HCT116 (cell line): Measurements from ENCODE around the gene OVAAL.

Experiments
- ATF3 ChIP-seq: IDR thresholded peaks from 2 replicates; pipeline ENCODE4 v1.6.1; 2012
- CTCF ChIP-seq, 3 experiments: fragments of 200-600 bp in 1 of 3; sonication (generic) in 1 of 3; IDR thresholded peaks in 2 of 3; conservative IDR thresholded peaks in 1 of 3; 2 replicates each; pipeline ENCODE4 v1.5.1; 2012 to 2017; ENCODE audit warnings: low read depth in 2 of 3, low read length in 2 of 3, antibody characterized with exemption in 1 of 3, borderline replicate concordance in 1 of 3, control low read depth in 1 of 3, mild to moderate bottlenecking in 1 of 3, mixed read lengths in 1 of 3, mixed run types in 1 of 3, moderate library complexity in 1 of 3; ENCODE audit not compliant: insufficient read depth in 1 of 3
- EZH2 ChIP-seq: fragments of 200-600 bp; sonication (generic); IDR thresholded peaks from 2 replicates; pipeline ENCODE4 v1.6.1; 2017; ENCODE audit warnings: antibody characterized with exemption, mixed run types
- EZH2phosphoT487 ChIP-seq: fragments of 200-600 bp; IDR thresholded peaks from 2 replicates; pipeline ENCODE4 v1.6.1; 2018; ENCODE audit warnings: antibody characterized with exemption, borderline replicate concordance
- FOSL1 ChIP-seq: IDR thresholded peaks from 2 replicates; pipeline ENCODE4 v1.6.1; 2012; ENCODE audit warnings: low read depth
- MAX ChIP-seq: IDR thresholded peaks from 2 replicates; pipeline ENCODE4 v1.6.1; 2012
- POLR2A ChIP-seq: IDR thresholded peaks from 2 replicates; pipeline ENCODE4 v1.7.0; 2011; ENCODE audit warnings: borderline replicate concordance; ENCODE audit not compliant: insufficient read depth, insufficient read length; ENCODE audit errors: extremely low read depth
- POLR2AphosphoS5 ChIP-seq: IDR thresholded peaks from 2 replicates; pipeline ENCODE4 v1.6.1; 2011; ENCODE audit warnings: mild to moderate bottlenecking, low read depth, low read length, moderate library complexity
- RAD21 ChIP-seq: IDR thresholded peaks from 2 replicates; pipeline ENCODE4 v1.6.1; 2012; ENCODE audit warnings: low read depth, mild to moderate bottlenecking
- REST ChIP-seq: IDR thresholded peaks from 2 replicates; pipeline ENCODE4 v1.6.1; 2012; ENCODE audit warnings: low read depth
- SIN3A ChIP-seq: IDR thresholded peaks from 2 replicates; pipeline ENCODE4 v1.6.1; 2012; ENCODE audit warnings: low read depth
- SP1 ChIP-seq: IDR thresholded peaks from 2 replicates; pipeline ENCODE4 v1.6.1; 2012; ENCODE audit warnings: low read depth
- TCF7L2 ChIP-seq: IDR thresholded peaks from 2 replicates; pipeline ENCODE4 v1.7.0; 2011; ENCODE audit warnings: borderline replicate concordance, inconsistent platforms; ENCODE audit not compliant: insufficient read depth, insufficient read length; ENCODE audit errors: extremely low read depth

GRCh38 chr1:180530501-180530900, 28.3 kb upstream of the OVAAL start:
- TF ChIP-seq POLR2A (no peak), FOSL1 (no peak), CTCF (IDR thresholded peaks at IDR 0.05 in 2 of 3, conservative IDR thresholded peaks at IDR 0.05 in 1 of 3; ENCODE audit: borderline replicate concordance in 1 of 3, insufficient read depth in 1 of 3, low read depth in 2 of 3, low read length in 2 of 3) (no peak), TCF7L2 (no peak), REST (no peak), MAX (no peak), POLR2AphosphoS5 (no peak), ATF3 (no peak), EZH2phosphoT487 (no peak), RAD21 (no peak), EZH2 (no peak), SP1 (no peak), SIN3A (no peak)
